ENCODE measurements around the gene RAB44.

DNA sequence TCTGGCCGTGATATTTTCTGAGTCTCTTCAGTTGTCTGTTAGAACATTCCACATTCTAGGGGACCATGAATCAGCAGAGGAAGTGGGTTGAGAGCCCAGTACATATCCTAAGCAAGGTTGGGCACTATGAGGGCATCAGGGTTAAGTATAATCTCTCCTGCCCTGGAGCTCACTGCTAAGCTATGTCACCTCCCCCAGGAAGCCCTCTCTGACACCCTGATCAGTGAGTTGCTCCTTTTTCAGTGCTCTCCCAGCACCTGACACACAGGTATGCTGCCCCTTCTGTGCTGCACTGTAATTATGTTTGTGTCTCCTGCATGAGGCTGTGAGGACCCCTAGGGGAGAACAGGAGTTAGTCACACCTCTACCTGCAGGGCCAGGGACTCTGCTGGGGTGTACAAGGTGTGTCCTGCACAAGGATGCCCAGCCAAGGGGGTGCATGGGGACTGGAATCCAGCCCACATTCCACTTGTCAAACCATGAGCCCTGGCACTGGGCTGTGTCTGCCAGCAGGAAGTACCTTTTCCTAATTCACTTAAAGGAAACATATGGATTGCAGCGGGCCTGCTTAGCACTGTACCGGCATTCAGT is 3.9 kb downstream of the RAB44 start:
- no peak for TF ChIP-seq BRD9 (IDR thresholded peaks at IDR 0.05; ENCODE audit: low read depth, partially characterized antibody)
- no peak for TF ChIP-seq SIX5 (IDR thresholded peaks at IDR 0.05; ENCODE audit: borderline replicate concordance in 1 of 2, insufficient read depth in 1 of 2, low read depth in 1 of 2, low read length in 2 of 2)
- TF ChIP-seq TAF15 (IDR thresholded peaks at IDR 0.05; ENCODE audit: low read depth, low read length), result no peak
- no peak for TF ChIP-seq GABPA (tag; conservative IDR thresholded peaks at IDR 0.05; ENCODE audit: low read depth)

Measured in K562 (cell line).